IPS-20b (cell line): Measurements from ENCODE around the gene GNL3.
"Not testable (repeated sequence)": the region's sequence is repeated elsewhere in the genome, so short reads cannot be mapped to it uniquely, and the experiment has no call there.

Experiments used
- H3K27ac ChIP-seq: one replicate; pipeline ENCODE4 v1.5.1; 2013; ENCODE audit warnings: low read length
- H3K27me3 ChIP-seq: 2 replicates; pipeline ENCODE4 v1.6.1; 2013; ENCODE audit warnings: mild to moderate bottlenecking, low read length, inconsistent platforms; ENCODE audit not compliant: insufficient read depth
- H3K36me3 ChIP-seq: 2 replicates; pipeline ENCODE4 v1.6.1; 2013; ENCODE audit warnings: low read depth, mild to moderate bottlenecking, inconsistent platforms, low read length, moderate library complexity; ENCODE audit not compliant: insufficient read depth
- H3K4me1 ChIP-seq: 2 replicates; pipeline ENCODE4 v1.6.1; 2013; ENCODE audit warnings: mild to moderate bottlenecking, control low read depth, inconsistent platforms, low read length, moderate library complexity; ENCODE audit not compliant: insufficient read depth
- H3K4me3 ChIP-seq: 2 replicates; pipeline ENCODE4 v1.5.1; 2013; ENCODE audit warnings: mild to moderate bottlenecking, low read length, inconsistent platforms
- H3K9ac ChIP-seq: 2 replicates; pipeline ENCODE4 v1.6.1; 2013; ENCODE audit warnings: low read depth, mild to moderate bottlenecking, inconsistent platforms, low read length, moderate library complexity
- H3K9me3 ChIP-seq: 2 replicates; pipeline ENCODE4 v1.6.1; 2013; ENCODE audit warnings: mild to moderate bottlenecking, low read depth, low read length, inconsistent platforms; ENCODE audit not compliant: insufficient read depth

GNL3 gene

DNA sequence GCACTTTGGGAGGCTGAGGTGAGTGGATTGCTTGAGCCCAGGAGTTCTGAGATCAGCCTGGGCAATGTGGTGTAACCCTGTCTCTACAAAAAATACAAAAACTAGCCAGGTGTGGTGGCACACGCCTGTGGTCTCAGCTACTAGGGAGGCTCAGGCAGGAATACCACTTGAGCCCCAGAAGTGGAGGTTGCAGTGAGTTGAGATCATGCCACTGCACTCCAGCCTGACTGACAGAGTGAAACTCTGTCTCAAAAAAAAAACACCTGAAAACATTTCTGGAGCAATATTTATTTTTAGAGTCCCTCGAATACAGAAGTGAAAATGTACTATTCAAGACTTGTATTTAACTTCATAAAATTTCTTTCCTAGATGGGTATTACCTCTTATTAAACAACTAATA lies 24.7 kb downstream of the GNL3 start:
- Histone ChIP-seq H3K4me3 (no peak overlapping the region), H3K27me3 (no peaks in the 10 kb centered on the region), H3K27ac (no peak overlapping the region), H3K36me3 (peaks cover 34% of the 10 kb centered on the region), H3K9ac (no peak overlapping the region), H3K9me3 (no peaks in the 10 kb centered on the region), H3K4me1 (no peaks in the 10 kb centered on the region)

DNA sequence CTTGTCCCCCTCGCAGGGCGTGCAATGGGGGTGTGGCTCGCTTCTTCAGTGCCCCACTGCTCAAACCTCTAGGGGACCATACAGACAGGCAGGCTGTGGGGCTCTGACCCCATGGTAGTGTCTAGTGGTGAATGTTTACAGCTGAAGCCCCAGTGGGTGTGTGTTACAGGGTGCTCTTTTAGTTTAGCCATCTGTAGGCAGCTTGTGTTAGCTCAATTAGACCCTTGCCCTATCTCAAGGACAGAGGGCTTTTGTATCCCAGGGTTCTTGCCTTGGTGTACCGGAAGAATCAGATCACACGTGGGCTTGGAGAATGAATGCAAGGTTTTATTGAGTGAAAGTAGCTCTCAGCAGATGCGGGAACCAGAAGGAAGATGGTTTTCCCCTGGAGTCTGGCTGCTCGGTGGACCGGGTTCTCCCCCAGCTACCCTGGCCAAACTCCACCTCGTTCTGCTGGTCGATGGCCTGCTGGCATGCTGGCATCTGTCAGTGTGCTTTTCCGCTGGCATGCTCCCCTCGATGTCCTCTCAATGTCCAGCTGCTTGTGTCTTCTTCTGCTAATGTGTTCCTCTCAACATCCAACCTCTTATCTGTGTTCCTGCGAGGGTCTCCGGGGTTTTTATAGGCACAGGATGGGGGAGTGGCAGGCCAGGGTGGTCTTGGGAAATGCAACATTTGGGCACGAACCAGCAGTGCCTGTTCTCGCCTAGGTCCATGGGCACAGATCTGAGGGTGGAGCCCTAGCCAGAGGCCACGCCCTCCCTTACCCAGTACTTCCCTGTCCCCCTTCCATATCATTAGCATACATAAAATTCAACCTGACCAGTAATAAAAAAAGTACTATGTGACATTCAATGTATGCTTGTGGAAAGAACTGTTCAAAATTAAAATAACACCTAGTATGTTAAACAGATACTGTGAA lies 26.7 kb downstream of the GNL3 start:
- H3K4me1 ChIP-seq: no peaks in the 10 kb centered on the region
- no peaks in the 10 kb centered on the region for H3K27me3 ChIP-seq
- no peak overlapping the region for H3K9ac ChIP-seq
- H3K9me3 ChIP-seq: no peaks in the 10 kb centered on the region
- no peak overlapping the region for H3K4me3 ChIP-seq
- peaks cover 32% of the 10 kb centered on the region for H3K36me3 ChIP-seq
- no peak overlapping the region for H3K27ac ChIP-seq

DNA sequence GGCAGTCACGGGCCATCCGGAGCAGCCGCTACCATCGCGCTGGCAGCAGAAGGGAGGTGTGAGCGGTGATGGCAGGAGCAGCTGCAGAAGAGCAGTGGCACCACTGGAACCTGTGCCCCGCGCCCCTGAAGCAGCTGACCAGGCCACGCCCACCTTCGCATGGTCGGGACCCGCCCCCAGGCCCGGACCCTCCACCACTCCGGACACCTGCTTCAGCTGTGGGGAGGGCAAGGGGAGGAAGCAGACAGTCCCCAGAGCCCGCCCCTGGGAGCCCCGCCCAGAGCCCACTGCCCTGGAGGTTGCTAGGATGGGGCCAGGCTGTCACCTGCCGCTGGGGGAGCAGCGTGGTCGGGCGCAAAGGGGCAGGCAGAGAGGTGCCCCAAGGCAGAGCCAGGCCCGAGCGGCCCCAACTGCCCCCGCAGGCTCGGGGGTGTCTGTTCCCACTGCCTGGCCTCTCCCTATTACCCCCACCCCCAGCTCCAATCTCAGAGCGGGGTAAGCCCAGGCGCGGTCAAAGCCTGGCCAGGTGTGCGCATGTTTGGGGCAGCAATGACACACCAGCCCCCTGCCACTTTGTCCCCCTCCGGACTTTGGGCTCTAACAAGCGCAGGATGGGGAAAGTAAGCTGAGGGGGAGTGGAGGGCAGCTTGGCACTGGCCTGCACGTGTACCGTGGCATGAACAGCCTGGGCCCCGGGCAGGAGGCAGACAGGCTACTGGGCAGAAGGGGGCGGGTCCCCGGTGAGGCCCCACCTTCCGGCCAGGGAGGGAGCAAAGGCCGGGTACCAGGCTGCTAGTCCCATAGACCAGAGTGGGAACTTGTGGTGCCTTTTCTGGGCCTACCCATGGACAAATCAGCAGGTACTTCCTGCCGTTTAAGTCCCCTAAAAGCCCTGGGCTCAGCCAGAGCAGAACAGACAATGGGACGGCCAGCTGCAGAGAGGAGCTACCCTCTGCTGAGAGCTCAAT lies 28.8 kb downstream of the GNL3 start:
- peaks cover 15% of the 10 kb centered on the region for H3K36me3 ChIP-seq
- H3K4me3 ChIP-seq: peak overlapping the region; percentile 73
- no peaks in the 10 kb centered on the region for H3K27me3 ChIP-seq
- no peak overlapping the region for H3K27ac ChIP-seq
- H3K4me1 ChIP-seq: no peaks in the 10 kb centered on the region
- no peaks in the 10 kb centered on the region for H3K9me3 ChIP-seq
- no peak overlapping the region; the same call in 1 of the 2 replicates for H3K9ac ChIP-seq

DNA sequence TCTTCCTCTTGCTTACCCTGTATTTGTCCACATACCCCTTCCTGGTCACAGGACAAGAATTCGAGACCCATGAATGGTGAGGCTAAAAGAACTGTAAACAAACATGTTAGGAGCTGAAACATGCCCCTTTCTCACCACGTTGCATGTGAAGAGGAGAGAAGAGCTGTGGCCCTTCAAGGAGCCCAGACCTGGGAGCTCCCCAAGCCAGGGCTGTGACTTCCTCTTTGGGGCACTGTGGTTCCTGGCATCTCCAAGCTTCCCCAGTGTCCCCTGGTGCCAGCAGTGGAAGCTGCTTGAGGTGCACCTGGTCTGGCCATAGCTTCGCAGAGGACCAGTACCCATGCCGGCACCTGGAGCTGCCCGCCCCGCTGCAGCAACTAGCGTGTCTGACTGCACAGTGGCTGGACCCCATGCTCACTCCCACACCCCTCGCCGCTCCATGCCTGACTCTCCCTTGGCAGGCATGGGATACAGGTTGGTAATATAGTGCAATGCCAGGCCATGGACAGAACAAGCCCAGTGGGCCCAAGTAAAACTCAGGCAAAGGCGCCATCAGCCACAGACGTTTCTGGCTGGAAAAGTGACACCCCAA lies 30.0 kb downstream of the GNL3 start:
- H3K4me1 ChIP-seq: no peaks in the 10 kb centered on the region
- H3K27ac ChIP-seq: no peak overlapping the region
- H3K36me3 ChIP-seq: peaks cover 12% of the 10 kb centered on the region
- no peaks in the 10 kb centered on the region for H3K9me3 ChIP-seq
- H3K4me3 ChIP-seq: no peak overlapping the region
- no peak overlapping the region for H3K9ac ChIP-seq
- no peaks in the 10 kb centered on the region for H3K27me3 ChIP-seq

DNA sequence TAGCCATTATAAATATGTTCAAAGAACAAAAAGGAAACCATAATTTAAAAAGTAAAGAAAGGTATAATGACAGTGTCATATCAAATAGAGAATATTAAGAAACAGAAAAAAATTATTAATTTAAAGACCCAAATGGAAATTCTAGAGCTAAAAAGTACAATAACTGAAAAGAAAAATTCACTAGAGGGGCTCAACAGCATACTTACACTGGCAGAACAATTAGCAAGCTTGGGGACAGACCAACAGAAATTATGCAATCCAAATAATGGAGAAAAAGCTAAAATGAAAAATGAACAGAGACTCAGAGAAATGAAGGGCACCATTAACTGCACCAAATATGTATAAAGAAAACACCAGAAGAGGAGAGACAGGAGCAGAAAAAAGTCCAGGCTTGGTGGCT lies 33.8 kb downstream of the GNL3 start:
- H3K4me3 ChIP-seq: no peak overlapping the region
- H3K27me3 ChIP-seq: no peaks in the 10 kb centered on the region
- H3K9ac ChIP-seq: no peak overlapping the region
- no peaks in the 10 kb centered on the region for H3K4me1 ChIP-seq
- no peaks in the 10 kb centered on the region for H3K9me3 ChIP-seq
- no peaks in the 10 kb centered on the region; the same call in 1 of the 2 replicates for H3K36me3 ChIP-seq
- no peak overlapping the region for H3K27ac ChIP-seq

DNA sequence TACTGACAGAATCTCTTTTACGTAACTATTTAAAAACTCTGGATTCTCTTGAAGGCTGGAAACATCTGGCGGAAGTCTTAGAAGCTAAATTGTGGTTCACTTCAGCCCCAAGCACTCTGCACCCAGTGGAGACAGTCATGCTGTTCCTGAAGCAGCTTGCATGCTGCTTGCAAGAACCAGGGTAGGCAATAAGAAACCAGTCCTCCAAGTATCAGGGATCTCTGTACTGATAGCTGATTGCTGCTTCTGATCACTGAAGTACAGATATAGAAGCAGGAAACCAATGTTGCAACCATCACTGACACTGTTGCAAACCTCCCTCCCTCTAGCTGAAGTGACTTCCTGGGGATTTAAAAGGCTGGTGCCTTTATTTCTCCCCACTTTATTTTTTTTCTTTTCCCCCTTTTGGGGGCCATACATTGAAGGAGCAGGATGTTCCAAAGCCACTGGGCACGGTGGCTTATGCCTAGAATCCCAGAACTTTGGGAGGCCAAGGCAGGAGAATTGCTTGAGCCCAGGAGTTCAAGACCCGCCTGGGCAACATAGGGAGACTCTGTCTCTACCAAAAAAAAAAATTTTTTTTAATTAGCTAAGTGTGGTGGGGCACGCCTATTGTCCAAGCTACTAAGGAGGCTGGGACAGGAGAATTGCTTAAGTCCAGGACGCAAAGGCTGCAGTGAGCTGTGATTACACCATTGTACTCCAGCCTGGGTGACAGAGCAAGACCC lies 35.3 kb downstream of the GNL3 start:
- Histone ChIP-seq H3K27me3 (no peaks in the 10 kb centered on the region), H3K9me3 (no peaks in the 10 kb centered on the region), H3K4me3 (no peak overlapping the region), H3K27ac (no peak overlapping the region), H3K9ac (no peak overlapping the region), H3K4me1 (no peaks in the 10 kb centered on the region), H3K36me3 (no peaks in the 10 kb centered on the region; the same call in 1 of the 2 replicates)

DNA sequence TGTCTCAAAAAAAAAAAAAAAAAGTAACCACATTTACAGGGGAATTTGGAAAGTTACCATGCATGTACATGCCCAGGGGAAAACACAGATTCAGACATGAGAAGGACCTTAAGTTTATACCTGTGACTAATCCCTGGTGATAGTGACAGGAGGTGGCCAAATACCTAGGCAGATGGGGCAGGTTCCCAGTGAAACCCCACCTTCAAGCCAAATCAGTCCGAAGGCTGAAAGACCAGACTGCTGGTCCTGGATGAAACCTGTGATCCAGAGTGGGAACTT lies 35.8 kb downstream of the GNL3 start:
- Histone ChIP-seq H3K36me3 (no peaks in the 10 kb centered on the region; the same call in 1 of the 2 replicates), H3K9me3 (no peaks in the 10 kb centered on the region), H3K27ac (no peak overlapping the region), H3K4me3 (no peak overlapping the region), H3K4me1 (no peaks in the 10 kb centered on the region), H3K9ac (no peak overlapping the region), H3K27me3 (no peaks in the 10 kb centered on the region)

DNA sequence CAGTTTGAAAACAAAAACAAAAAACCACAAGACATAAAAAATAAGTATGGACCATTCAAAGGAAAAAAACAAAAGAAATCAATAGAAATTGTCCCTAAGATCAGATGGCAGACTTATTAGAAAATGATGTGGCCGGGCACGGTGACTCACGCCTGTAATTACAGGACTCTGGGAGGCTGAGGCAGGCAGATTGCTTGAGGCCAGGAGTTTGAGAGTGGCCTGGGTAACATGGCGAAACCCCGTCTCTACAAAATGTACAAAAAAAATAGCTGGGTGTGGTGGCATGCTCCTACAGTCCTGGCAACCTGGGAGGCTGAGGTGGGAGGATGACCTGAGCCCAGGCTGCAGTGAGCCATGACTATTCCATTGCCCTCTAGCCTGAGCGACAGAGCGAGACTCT lies 36.7 kb downstream of the GNL3 start:
- Histone ChIP-seq H3K4me1 (no peaks in the 10 kb centered on the region), H3K9ac (no peak overlapping the region), H3K27me3 (no peaks in the 10 kb centered on the region), H3K27ac (no peak overlapping the region), H3K4me3 (no peak overlapping the region), H3K36me3 (peaks cover under 1% of the 10 kb centered on the region; the same call in 1 of the 2 replicates), H3K9me3 (no peaks in the 10 kb centered on the region)

DNA sequence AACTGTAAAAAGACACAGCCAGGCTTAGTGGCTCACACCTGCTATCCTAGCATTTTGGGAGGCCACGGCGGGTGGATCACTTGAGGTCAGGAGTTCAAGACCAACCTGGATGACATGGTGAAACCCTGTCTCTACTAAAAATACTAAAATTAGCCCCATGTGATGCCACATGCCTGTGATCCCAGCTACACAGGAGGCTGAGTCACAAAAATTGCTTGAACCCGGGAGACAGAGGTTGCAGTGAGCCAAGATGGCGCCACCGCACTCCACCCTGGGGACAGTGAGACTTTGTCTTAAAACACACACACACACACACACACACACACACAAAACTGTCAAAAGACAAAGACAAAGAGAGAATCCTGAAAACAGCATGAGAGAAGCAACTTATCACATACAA lies 38.1 kb downstream of the GNL3 start:
- Histone ChIP-seq H3K9ac (no peak overlapping the region), H3K36me3 (peaks cover 8% of the 10 kb centered on the region; the same call in 1 of the 2 replicates), H3K4me3 (no peak overlapping the region), H3K9me3 (0 out of 2 replicates have a peak, but pooled peaks cover under 1% of the 10 kb centered on the region), H3K27ac (no peak overlapping the region), H3K4me1 (no peaks in the 10 kb centered on the region), H3K27me3 (no peaks in the 10 kb centered on the region)

DNA sequence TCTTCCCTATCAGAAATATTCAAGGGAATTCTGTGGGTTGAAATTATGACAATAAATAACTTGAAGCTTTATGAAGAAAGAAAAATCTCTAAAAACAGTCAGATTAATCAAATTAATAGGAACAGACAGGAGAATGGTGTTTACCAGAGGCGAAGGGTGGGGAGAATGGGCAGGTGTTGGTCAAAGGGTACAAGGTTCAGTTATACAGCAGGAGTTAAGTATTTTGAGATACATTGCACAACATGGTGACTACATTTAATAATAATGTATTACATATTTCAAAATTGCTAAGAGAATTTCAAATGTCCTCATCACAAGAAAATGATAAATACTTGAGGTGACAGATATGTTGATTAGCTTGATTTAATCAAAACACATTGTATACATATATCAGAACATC lies 38.7 kb downstream of the GNL3 start:
- H3K27ac ChIP-seq: no peak overlapping the region
- H3K9ac ChIP-seq: no peak overlapping the region
- H3K27me3 ChIP-seq: no peaks in the 10 kb centered on the region
- H3K4me1 ChIP-seq: no peaks in the 10 kb centered on the region
- H3K4me3 ChIP-seq: no peak overlapping the region
- H3K36me3 ChIP-seq: peaks cover 8% of the 10 kb centered on the region; the same call in 1 of the 2 replicates
- peaks cover 3% of the 10 kb centered on the region; the same call in 1 of the 2 replicates for H3K9me3 ChIP-seq

DNA sequence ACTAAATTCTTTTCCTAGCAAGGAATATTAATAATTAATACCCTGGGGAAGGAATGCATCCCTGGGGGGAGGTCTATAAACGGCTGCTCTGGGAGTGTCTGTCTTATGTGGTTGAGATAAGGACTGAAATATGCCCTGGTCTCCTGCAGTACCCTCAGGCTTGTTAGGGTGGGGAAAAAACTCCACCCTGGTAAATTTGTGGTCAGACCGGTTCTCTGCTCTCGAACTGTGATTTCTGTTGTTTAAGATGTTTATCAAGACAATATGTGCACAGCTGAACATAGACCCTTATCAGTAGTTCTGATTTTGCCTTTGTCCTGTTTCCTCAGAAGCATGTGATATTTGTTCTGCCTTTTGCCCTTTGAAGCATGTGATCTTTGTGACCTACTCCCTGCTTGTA lies 42.9 kb downstream of the GNL3 start:
- H3K9me3 ChIP-seq, H3K9ac ChIP-seq: not testable (repeated sequence)
- H3K36me3 ChIP-seq: peaks cover 42% of the 10 kb centered on the region

More for the DNA sequence above, 42.9 kb downstream of the GNL3 start:
- not testable (repeated sequence) for H3K27me3 ChIP-seq, H3K27ac ChIP-seq, H3K4me3 ChIP-seq, H3K4me1 ChIP-seq
